AG09319 (cell line): ENCODE results near the gene OSBPL7.

Experiments used
- DNase-seq: peaks from one replicate; pipeline ENCODE4 v3.0.0-alpha.2; 2010; ENCODE audit warnings: low read depth; ENCODE audit errors: extremely low read depth
- CTCF ChIP-seq: IDR thresholded peaks from 2 replicates; pipeline ENCODE4 v1.5.1; 2011; ENCODE audit warnings: low read depth, mild to moderate bottlenecking, inconsistent platforms, low read length, moderate library complexity

OSBPL7 gene

GRCh38 chr17:47846716-47847340 lies 25.2 kb upstream of the OSBPL7 start:
- no peak for TF ChIP-seq CTCF
- no peak for DNase-seq

- no peak for TF ChIP-seq CTCF
- DNase-seq: no peak
Measured at GRCh38 chr17:47845716-47846075, 24.1 kb upstream of the OSBPL7 start.

GRCh38 chr17:47844814-47845715 lies 23.5 kb upstream of the OSBPL7 start:
- DNase-seq: no peak
- peak; percentile 38 for TF ChIP-seq CTCF

- no peak for TF ChIP-seq CTCF
- no peak for DNase-seq
Measured at GRCh38 chr17:47844227-47844626, 22.6 kb upstream of the OSBPL7 start.

- DNase-seq: no peak
- TF ChIP-seq CTCF: no peak
Measured at GRCh38 chr17:47843391-47843730, 21.8 kb upstream of the OSBPL7 start.

GRCh38 chr17:47841488-47842291 lies 20.1 kb upstream of the OSBPL7 start:
- DNase-seq: no peak
- no peak for TF ChIP-seq CTCF
